ENCODE data around the gene SRSF7. TPM values are rescaled to one million over a fixed set of nuclear protein-coding genes. Genes with fewer than 3 reads are reported as not detected.
"Not testable (repeated sequence)": the region's sequence is repeated elsewhere in the genome, so short reads cannot be mapped to it uniquely, and the experiment has no call there.

Gene SRSF7
- total RNA-seq, 1 donor from 2014 or later: 316 TPM

GRCh38 chr2:38734299-38735058 lies 16.7 kb downstream of the SRSF7 start:
- intact Hi-C loops (cut with micrococcal nuclease): no loop called here

- intact Hi-C loops (cut with micrococcal nuclease): no loop called here
Measured at GRCh38 chr2:38733300-38733971, 17.7 kb downstream of the SRSF7 start.

GRCh38 chr2:38731684-38732221 lies 19.4 kb downstream of the SRSF7 start:
- intact Hi-C loops (cut with micrococcal nuclease): no loop called here

GRCh38 chr2:38731090-38731489 lies 20.1 kb downstream of the SRSF7 start:
- intact Hi-C loops (cut with micrococcal nuclease): no loop called here

- intact Hi-C loops (cut with micrococcal nuclease): no loop called here
Measured at GRCh38 chr2:38728694-38729093, 22.5 kb downstream of the SRSF7 start.

GRCh38 chr2:38727661-38728060 lies 23.5 kb downstream of the SRSF7 start:
- intact Hi-C loops (cut with micrococcal nuclease): no loop called here

- intact Hi-C loops (cut with micrococcal nuclease): no loop called here
Measured at GRCh38 chr2:38723173-38723572, 28.0 kb downstream of the SRSF7 start.

- intact Hi-C loops (cut with micrococcal nuclease): no loop called here
Measured at GRCh38 chr2:38722271-38723061, 28.7 kb downstream of the SRSF7 start.

GRCh38 chr2:38720613-38721241 lies 30.4 kb downstream of the SRSF7 start:
- intact Hi-C loops (cut with micrococcal nuclease): no loop called here

GRCh38 chr2:38719706-38720105 lies 31.5 kb downstream of the SRSF7 start:
- intact Hi-C loops (cut with micrococcal nuclease): no loop called here

GRCh38 chr2:38718601-38719000 lies 32.6 kb downstream of the SRSF7 start:
- intact Hi-C loops (cut with micrococcal nuclease): no loop called here

GRCh38 chr2:38716185-38716584 lies 35.0 kb downstream of the SRSF7 start:
- intact Hi-C loops (cut with micrococcal nuclease): no loop called here

- intact Hi-C loops (cut with micrococcal nuclease): not testable (repeated sequence)
Measured at GRCh38 chr2:38714941-38715340, 36.2 kb downstream of the SRSF7 start.

GRCh38 chr2:38713338-38713737 lies 37.8 kb downstream of the SRSF7 start:
- intact Hi-C loops (cut with micrococcal nuclease): no loop called here

GRCh38 chr2:38712871-38713270 lies 38.3 kb downstream of the SRSF7 start:
- intact Hi-C loops (cut with micrococcal nuclease): no loop called here

- intact Hi-C loops (cut with micrococcal nuclease): no loop called here
Measured at GRCh38 chr2:38712413-38712812, 38.7 kb downstream of the SRSF7 start.

- intact Hi-C loops (cut with micrococcal nuclease): no loop called here
Measured at GRCh38 chr2:38711558-38711957, 39.6 kb downstream of the SRSF7 start.

GRCh38 chr2:38709567-38710194 lies 41.5 kb downstream of the SRSF7 start:
- intact Hi-C loops (cut with micrococcal nuclease): no loop called here

- intact Hi-C loops (cut with micrococcal nuclease): no loop called here
Measured at GRCh38 chr2:38708900-38709566, 42.1 kb downstream of the SRSF7 start.

GRCh38 chr2:38708491-38708890 lies 42.7 kb downstream of the SRSF7 start:
- intact Hi-C loops (cut with micrococcal nuclease): not testable (repeated sequence)

Measured in T-helper 2 cell treated with Interferon-gamma antibody and Interleukin-4, amounts not matched to agents 100 ng/mL and 5 ng/mL, for 36 hours (primary cell).